Measurements from ENCODE around the gene ACOX2.

Gene ACOX2

DNA sequence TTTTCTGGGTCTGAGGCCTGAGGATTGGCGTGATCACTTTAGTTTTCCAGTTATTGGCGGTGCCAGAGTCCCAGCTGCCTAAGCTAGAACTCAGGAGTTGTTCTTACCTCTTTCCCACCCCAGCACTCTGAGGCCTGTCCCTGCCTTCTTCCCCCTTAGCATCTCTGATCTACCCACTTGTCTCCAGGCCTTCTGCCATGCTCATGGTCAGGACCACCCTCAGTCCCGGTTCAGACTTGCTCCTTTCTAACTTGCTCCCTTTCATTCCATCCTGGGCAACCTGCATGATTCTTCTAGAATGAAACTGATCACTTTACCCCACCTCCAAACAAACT, 15.7 kb downstream of the ACOX2 start:
- Histone ChIP-seq H3K4me3 (no peak overlapping the region), H3K27ac (no peak overlapping the region), H3K27me3 (no peaks in the 10 kb centered on the region), H3K9me3 (no peaks in the 10 kb centered on the region), H3K36me3 (peaks cover 53 to 90% (median 69%) of the 10 kb centered on the region in 3 donors), H3K4me1 (peaks cover 0 to 8% (median 0%) of the 10 kb centered on the region in 4 donors)
- TF ChIP-seq, protein P1, sequence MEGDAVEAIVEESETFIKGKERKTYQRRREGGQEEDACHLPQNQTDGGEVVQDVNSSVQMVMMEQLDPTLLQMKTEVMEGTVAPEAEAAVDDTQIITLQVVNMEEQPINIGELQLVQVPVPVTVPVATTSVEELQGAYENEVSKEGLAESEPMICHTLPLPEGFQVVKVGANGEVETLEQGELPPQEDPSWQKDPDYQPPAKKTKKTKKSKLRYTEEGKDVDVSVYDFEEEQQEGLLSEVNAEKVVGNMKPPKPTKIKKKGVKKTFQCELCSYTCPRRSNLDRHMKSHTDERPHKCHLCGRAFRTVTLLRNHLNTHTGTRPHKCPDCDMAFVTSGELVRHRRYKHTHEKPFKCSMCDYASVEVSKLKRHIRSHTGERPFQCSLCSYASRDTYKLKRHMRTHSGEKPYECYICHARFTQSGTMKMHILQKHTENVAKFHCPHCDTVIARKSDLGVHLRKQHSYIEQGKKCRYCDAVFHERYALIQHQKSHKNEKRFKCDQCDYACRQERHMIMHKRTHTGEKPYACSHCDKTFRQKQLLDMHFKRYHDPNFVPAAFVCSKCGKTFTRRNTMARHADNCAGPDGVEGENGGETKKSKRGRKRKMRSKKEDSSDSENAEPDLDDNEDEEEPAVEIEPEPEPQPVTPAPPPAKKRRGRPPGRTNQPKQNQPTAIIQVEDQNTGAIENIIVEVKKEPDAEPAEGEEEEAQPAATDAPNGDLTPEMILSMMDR (IDR thresholded peaks at IDR 0.05), result no peak
- no peak for DNase-seq
- intact Hi-C loops (cut with DNase I; ENCODE audit: low total_unique reads), result no loop called here

DNA sequence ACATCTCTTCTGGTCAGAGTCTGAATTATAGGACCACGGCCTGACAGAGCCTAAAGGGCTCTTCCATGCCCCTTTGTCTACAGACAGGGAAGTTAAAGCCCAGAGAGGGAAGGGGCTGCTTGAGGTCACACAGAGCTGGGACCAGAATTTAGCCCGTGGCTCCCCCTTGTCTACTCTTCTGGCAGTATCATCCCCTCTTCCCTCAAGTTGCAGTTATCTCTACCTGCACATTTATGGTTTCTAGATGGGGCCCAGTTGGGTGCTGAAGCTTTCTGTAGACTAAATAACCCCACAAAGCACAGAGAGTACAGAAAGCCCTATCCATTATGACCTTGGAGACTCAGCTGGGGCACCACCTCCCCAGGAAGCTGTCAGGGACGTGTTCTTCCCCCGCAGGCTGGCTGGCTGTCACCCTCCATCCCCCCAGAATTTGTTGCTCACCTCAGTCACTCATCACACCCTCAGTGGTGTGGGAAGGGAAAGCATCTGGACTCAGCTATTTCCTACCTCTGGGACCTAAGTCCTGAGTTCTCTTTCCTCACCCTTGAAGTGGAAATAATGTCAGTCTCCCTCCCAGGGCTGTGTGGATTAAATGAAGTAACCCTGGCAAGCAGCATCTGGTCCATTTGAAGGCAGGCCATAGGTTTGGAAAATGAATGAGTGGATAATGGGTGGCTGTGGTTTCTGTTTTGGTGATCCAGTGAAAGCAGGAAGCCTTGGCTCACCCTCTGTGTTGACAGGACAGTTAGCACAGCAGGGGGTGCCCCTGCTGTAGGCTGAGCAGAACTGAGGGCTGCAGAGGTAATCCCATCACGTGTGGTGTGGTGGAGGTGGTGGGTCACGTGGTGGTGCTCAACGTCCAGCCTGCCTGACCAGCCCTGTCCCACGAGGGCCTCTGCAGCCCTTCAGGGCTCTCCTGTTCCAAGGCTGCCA, 16.3 kb downstream of the ACOX2 start:
- Histone ChIP-seq H3K27ac (no peak overlapping the region), H3K9me3 (no peaks in the 10 kb centered on the region), H3K4me1 (peaks cover 0 to 8% (median 0%) of the 10 kb centered on the region in 4 donors), H3K36me3 (peaks cover 60 to 89% (median 74%) of the 10 kb centered on the region in 3 donors), H3K4me3 (no peak overlapping the region), H3K27me3 (no peaks in the 10 kb centered on the region)
- TF ChIP-seq, protein P1 (IDR thresholded peaks at IDR 0.05), result no peak
- no peak for DNase-seq
- intact Hi-C loops (cut with DNase I; ENCODE audit: low total_unique reads), result no loop called here

DNA sequence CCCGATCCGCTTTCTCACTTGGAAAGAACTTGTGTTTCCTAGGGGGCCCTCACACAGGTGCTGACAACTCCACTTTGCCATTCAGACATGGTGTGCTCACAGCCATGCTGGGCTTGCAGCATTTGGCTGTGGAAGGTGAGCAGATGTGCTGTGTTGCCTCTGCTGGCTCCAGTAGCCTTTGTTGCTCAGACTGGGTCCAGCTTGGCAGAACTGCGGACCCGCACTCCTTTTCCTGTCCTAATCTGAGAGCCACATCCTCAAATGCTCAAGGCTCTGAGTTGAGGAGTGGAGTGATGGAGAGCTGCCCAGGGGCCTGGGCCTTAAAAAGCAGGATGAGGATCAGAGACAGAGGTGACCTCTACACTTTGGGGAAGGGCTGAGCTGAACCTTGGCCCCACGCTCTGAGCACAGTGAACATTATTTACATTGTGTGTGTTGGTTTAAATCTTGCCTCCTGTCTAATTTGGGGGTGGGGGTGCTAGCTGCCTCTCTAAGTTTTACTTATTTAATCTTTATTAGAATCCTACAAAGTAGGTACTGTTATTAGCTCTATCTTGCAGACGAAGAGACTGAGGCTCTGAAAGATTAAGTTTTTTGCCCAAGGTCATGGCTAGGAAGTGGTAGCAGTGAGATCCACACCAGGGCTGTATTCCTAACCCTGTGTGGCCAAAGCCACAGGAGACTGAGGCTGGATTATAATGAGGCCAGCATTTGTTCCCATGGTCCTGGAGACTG, 17.2 kb downstream of the ACOX2 start:
- H3K4me1 ChIP-seq, result peaks cover 0 to 8% (median 0%) of the 10 kb centered on the region in 4 donors
- intact Hi-C loops (cut with DNase I; ENCODE audit: low total_unique reads), result no loop called here
- H3K4me3 ChIP-seq, result no peak overlapping the region
- H3K36me3 ChIP-seq, result peaks cover 64 to 90% (median 76%) of the 10 kb centered on the region in 3 donors
- no peak for DNase-seq
- no peak overlapping the region for H3K27ac ChIP-seq
- TF ChIP-seq, protein P1 (IDR thresholded peaks at IDR 0.05), result no peak
- no peaks in the 10 kb centered on the region for H3K9me3 ChIP-seq
- no peaks in the 10 kb centered on the region for H3K27me3 ChIP-seq

DNA sequence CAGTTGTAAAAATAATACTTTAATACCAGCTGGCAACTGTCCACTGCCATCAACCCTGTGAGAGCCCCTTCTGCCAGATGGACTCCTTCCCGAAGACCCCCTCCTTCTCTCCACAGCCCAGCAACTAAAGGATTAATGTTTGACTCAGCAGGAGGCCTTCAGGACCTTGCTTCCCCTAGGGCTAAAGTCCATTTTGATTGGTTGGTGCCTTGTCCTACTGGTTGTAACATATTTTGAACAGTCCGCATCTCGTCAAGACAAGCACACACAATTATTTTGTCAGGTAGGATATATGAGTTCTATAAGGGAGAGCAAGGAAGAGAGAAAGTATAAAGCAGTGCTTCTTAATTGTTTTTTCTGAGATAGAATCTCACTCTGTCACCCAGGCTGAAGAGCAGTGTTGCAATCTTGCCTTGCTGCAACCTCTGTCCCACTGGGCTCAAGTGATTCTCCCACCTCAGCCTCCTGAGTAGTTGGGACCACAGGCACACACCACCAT, 18.6 kb downstream of the ACOX2 start:
- Histone ChIP-seq H3K36me3 (peaks cover 61 to 92% (median 82%) of the 10 kb centered on the region in 3 donors), H3K4me3 (no peak overlapping the region), H3K4me1 (peaks cover 0 to 8% (median 0%) of the 10 kb centered on the region in 4 donors), H3K9me3 (no peaks in the 10 kb centered on the region), H3K27ac (no peak overlapping the region), H3K27me3 (no peaks in the 10 kb centered on the region)
- DNase-seq, result no peak
- intact Hi-C loops (cut with DNase I; ENCODE audit: low total_unique reads), result no loop called here
- TF ChIP-seq, protein P1 (IDR thresholded peaks at IDR 0.05), result no peak

DNA sequence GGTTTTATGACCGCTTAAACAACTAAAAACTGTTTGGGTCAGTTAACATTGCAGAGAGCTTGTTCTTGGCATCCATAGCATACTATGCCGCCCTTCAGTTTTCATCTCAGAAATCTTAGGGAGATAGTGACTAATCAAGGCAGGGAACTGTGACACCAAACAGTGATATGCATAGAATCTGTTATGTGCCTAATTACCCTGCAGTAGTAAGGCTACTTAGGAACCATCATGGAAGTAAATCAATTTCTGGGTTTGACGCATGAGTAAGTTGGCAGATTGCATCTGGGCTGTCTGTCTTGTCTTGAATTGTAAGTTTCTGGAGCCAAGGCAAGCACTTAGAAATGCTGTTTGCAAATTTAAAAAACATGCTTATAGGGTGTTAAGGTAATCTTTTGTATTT, 22.6 kb downstream of the ACOX2 start:
- TF ChIP-seq, protein P1 (IDR thresholded peaks at IDR 0.05), result no peak
- intact Hi-C loops (cut with DNase I; ENCODE audit: low total_unique reads), result no loop called here
- H3K27me3 ChIP-seq, result no peaks in the 10 kb centered on the region
- no peak for DNase-seq
- peaks cover 30 to 80% (median 68%) of the 10 kb centered on the region in 3 donors for H3K36me3 ChIP-seq
- no peak overlapping the region for H3K4me3 ChIP-seq
- H3K9me3 ChIP-seq, result no peaks in the 10 kb centered on the region
- no peaks in the 10 kb centered on the region for H3K4me1 ChIP-seq
- no peak overlapping the region for H3K27ac ChIP-seq

Measured in tibial artery (tissue), 4 donors.